ENCODE results near the gene TIMM13.

DNA sequence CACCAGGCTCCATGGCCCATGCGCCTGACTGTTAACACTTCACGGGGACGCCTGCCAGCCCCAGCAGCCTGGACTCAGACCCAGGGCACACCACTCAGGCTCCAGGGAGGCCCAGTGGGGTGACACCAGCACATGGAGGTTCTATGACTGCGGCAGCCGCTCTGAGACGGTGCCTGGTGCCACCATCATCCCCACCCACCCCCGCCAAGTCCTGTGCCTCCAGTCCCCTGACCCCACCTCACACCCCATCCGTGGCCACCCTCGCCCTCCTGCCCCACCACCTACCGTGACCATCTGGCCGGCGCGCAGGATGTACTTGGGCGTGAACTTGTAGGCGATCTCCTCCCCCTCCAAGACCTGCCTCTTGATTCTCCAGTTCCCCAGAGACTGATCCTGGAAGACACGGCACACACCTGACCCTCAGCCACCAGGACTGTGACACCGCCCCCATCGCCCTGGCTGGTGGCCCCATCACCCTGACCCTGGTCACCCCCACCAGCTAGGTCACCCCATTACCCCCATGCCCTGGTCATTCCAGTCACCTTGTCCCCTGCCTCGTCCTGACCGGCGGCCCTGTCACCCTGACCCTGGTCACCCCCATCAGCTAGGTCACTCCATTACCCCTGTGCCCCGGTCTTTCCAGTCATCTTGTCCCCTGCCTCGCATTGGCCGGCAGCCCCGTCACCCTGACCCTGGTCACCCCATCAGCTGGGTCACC is 4.9 kb upstream of the TIMM13 start:
- TF ChIP-seq CTCF (IDR thresholded peaks at IDR 0.05) (no peak), EZH2 (IDR thresholded peaks at IDR 0.05; ENCODE audit: borderline replicate concordance, insufficient read depth, low read depth, low read length, poor library complexity, severe bottlenecking) (no peak)

Measured in B cell (primary cell).